ENCODE measurements around the gene HNRNPF.

Gene HNRNPF

GRCh38 chr10:43374194-43374593 lies 34.8 kb downstream of the HNRNPF start:
- no peak for DNase-seq

- no peak for DNase-seq
Observed at GRCh38 chr10:43373461-43373860, 35.5 kb downstream of the HNRNPF start.

- no peak for DNase-seq
Observed at GRCh38 chr10:43372765-43373361, 36.1 kb downstream of the HNRNPF start.

- DNase-seq: no peak
Observed at GRCh38 chr10:43371418-43371817, 37.6 kb downstream of the HNRNPF start, which contains the start of gene FXYD4. TSS of gene FXYD4 (plus strand) at chr10:43371636. CDS start at chr10:43373747, 2,111 bp downstream.

- DNase-seq: no peak
Observed at GRCh38 chr10:43370671-43371215, 38.2 kb downstream of the HNRNPF start.

GRCh38 chr10:43369921-43370320 lies 39.1 kb downstream of the HNRNPF start:
- no peak for DNase-seq

- DNase-seq: no peak
Observed at GRCh38 chr10:43365001-43365400, 44.0 kb downstream of the HNRNPF start.

GRCh38 chr10:43362191-43362839 lies 46.7 kb downstream of the HNRNPF start:
- DNase-seq: peak; percentile 95

- DNase-seq: no peak
Observed at GRCh38 chr10:43361547-43362190, 47.3 kb downstream of the HNRNPF start.

- DNase-seq: no peak
Observed at GRCh38 chr10:43360086-43360485, 48.9 kb downstream of the HNRNPF start.

- DNase-seq: no peak
Observed at GRCh38 chr10:43355749-43356371, 53.1 kb downstream of the HNRNPF start.

- DNase-seq: no peak
Observed at GRCh38 chr10:43354879-43355380, 54.1 kb downstream of the HNRNPF start.

- no peak for DNase-seq
Observed at GRCh38 chr10:43354330-43354635, 54.7 kb downstream of the HNRNPF start.

- DNase-seq: no peak
Observed at GRCh38 chr10:43353495-43354329, 55.3 kb downstream of the HNRNPF start.

- no peak for DNase-seq
Observed at GRCh38 chr10:43352951-43353350, 56.0 kb downstream of the HNRNPF start.

- no peak for DNase-seq
Observed at GRCh38 chr10:43351301-43351700, 57.7 kb downstream of the HNRNPF start.

GRCh38 chr10:43350686-43351085 lies 58.3 kb downstream of the HNRNPF start:
- no peak for DNase-seq

GRCh38 chr10:43350156-43350555 lies 58.8 kb downstream of the HNRNPF start:
- no peak for DNase-seq

- peak; percentile 20 for DNase-seq
Observed at GRCh38 chr10:43348511-43349312, 60.3 kb downstream of the HNRNPF start.

- no peak for DNase-seq
Observed at GRCh38 chr10:43347997-43348396, 61.0 kb downstream of the HNRNPF start.

GRCh38 chr10:43344051-43344450 lies 64.9 kb downstream of the HNRNPF start:
- DNase-seq: no peak

- DNase-seq: no peak
Observed at GRCh38 chr10:43343126-43343525, 65.9 kb downstream of the HNRNPF start.
